GM23338 (cell line): ENCODE results near the gene AP2A1.

ENCODE experiments used
- CREB1 ChIP-seq: fragments of 250-450 bp; sonication (Bioruptor Pico); IDR thresholded peaks from 2 replicates; pipeline ENCODE4 v1.5.0; 2020; ENCODE audit warnings: low read depth, mild to moderate bottlenecking, moderate library complexity
- EZH2 ChIP-seq: fragments of 200-600 bp; sonication (generic); IDR thresholded peaks from one replicate; pipeline ENCODE4 v1.8.0; 2017; ENCODE audit warnings: antibody characterized with exemption, mild to moderate bottlenecking, low read depth; ENCODE audit not compliant: unreplicated experiment
- EZH2phosphoT487 ChIP-seq: fragments of 200-600 bp; sonication (generic); IDR thresholded peaks from one replicate; pipeline ENCODE4 v1.8.1; 2018; ENCODE audit warnings: antibody characterized with exemption; ENCODE audit not compliant: unreplicated experiment
- NANOG ChIP-seq: IDR thresholded peaks from 2 replicates; pipeline ENCODE4 v1.6.1; 2016; ENCODE audit warnings: antibody characterized with exemption, borderline replicate concordance
- POLR2AphosphoS5 ChIP-seq: IDR thresholded peaks from 2 replicates; pipeline ENCODE4 v1.6.1; 2016; ENCODE audit warnings: antibody characterized with exemption, low read depth
- ZNF331 ChIP-seq: fragments of 250-450 bp; sonication (Bioruptor Pico); IDR thresholded peaks from 2 replicates; pipeline ENCODE4 v1.5.0; 2020; ENCODE audit warnings: low read depth, mild to moderate bottlenecking, moderate library complexity
- TF ChIP-seq, protein P1 (sequence below), 2 experiments: fragments of 200-600 bp in 1 of 2; sonication (generic) in 1 of 2; conservative IDR thresholded peaks; 2 replicates each; pipeline versions ENCODE4 v1.5.1 to v1.6.1; 2016 to 2017; ENCODE audit warnings: antibody characterized with exemption in 2 of 2, low read depth in 2 of 2, mild to moderate bottlenecking in 2 of 2, moderate library complexity in 1 of 2
- TF ChIP-seq, protein P2 (sequence below): IDR thresholded peaks from one replicate; pipeline ENCODE4 v1.6.1; 2018; ENCODE audit warnings: antibody characterized with exemption; ENCODE audit not compliant: unreplicated experiment

GRCh38 chr19:49775742-49776370 is 9.1 kb downstream of the AP2A1 start:
- TF ChIP-seq, protein P1, sequence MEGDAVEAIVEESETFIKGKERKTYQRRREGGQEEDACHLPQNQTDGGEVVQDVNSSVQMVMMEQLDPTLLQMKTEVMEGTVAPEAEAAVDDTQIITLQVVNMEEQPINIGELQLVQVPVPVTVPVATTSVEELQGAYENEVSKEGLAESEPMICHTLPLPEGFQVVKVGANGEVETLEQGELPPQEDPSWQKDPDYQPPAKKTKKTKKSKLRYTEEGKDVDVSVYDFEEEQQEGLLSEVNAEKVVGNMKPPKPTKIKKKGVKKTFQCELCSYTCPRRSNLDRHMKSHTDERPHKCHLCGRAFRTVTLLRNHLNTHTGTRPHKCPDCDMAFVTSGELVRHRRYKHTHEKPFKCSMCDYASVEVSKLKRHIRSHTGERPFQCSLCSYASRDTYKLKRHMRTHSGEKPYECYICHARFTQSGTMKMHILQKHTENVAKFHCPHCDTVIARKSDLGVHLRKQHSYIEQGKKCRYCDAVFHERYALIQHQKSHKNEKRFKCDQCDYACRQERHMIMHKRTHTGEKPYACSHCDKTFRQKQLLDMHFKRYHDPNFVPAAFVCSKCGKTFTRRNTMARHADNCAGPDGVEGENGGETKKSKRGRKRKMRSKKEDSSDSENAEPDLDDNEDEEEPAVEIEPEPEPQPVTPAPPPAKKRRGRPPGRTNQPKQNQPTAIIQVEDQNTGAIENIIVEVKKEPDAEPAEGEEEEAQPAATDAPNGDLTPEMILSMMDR (conservative IDR thresholded peaks at IDR 0.05; ENCODE audit: low read depth in 2 of 2), result no peak
- TF ChIP-seq, protein P2, sequence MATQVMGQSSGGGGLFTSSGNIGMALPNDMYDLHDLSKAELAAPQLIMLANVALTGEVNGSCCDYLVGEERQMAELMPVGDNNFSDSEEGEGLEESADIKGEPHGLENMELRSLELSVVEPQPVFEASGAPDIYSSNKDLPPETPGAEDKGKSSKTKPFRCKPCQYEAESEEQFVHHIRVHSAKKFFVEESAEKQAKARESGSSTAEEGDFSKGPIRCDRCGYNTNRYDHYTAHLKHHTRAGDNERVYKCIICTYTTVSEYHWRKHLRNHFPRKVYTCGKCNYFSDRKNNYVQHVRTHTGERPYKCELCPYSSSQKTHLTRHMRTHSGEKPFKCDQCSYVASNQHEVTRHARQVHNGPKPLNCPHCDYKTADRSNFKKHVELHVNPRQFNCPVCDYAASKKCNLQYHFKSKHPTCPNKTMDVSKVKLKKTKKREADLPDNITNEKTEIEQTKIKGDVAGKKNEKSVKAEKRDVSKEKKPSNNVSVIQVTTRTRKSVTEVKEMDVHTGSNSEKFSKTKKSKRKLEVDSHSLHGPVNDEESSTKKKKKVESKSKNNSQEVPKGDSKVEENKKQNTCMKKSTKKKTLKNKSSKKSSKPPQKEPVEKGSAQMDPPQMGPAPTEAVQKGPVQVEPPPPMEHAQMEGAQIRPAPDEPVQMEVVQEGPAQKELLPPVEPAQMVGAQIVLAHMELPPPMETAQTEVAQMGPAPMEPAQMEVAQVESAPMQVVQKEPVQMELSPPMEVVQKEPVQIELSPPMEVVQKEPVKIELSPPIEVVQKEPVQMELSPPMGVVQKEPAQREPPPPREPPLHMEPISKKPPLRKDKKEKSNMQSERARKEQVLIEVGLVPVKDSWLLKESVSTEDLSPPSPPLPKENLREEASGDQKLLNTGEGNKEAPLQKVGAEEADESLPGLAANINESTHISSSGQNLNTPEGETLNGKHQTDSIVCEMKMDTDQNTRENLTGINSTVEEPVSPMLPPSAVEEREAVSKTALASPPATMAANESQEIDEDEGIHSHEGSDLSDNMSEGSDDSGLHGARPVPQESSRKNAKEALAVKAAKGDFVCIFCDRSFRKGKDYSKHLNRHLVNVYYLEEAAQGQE, result no peak
- no peak for TF ChIP-seq EZH2phosphoT487
- TF ChIP-seq EZH2, result no peak
- no peak for TF ChIP-seq NANOG
- TF ChIP-seq POLR2AphosphoS5, result no peak
- no peak for TF ChIP-seq CREB1 (CRISPR knock-in tag)
- no peak for TF ChIP-seq ZNF331
